SK-N-SH treated with all-trans-retinoic acid at 6 μM for 48 hours (cell line): Measurements from ENCODE around the gene EIF5B.

ENCODE experiments used
- CSDC2 ChIP-seq: fragments of 250-450 bp; sonication (Bioruptor Pico); IDR thresholded peaks from 2 replicates; pipeline ENCODE4 v1.5.0; 2020; ENCODE audit warnings: mild to moderate bottlenecking, moderate library complexity
- CSRNP3 ChIP-seq: fragments of 250-450 bp; sonication (Bioruptor Pico); IDR thresholded peaks from 2 replicates; pipeline ENCODE4 v1.5.1; 2021; ENCODE audit warnings: mild to moderate bottlenecking, moderate library complexity
- PATZ1 ChIP-seq: fragments of 250-450 bp; sonication (Bioruptor Pico); IDR thresholded peaks from 2 replicates; pipeline ENCODE4 v1.8.0; 2020; ENCODE audit warnings: mild to moderate bottlenecking, moderate library complexity, borderline replicate concordance
- PPARA ChIP-seq: fragments of 250-450 bp; sonication (Bioruptor Pico); IDR thresholded peaks from 2 replicates; pipeline ENCODE4 v1.5.0; 2020; ENCODE audit warnings: mild to moderate bottlenecking, borderline replicate concordance
- TCF4 ChIP-seq: fragments of 250-450 bp; sonication (Bioruptor Pico); IDR thresholded peaks from 2 replicates; pipeline ENCODE4 v1.8.0; 2021; ENCODE audit warnings: mild to moderate bottlenecking, moderate library complexity, borderline replicate concordance
- ZNF565 ChIP-seq: fragments of 450-650 bp; formaldehyde crosslinking; conservative IDR thresholded peaks from 2 replicates; pipeline ENCODE4 v1.5.0; 2020; ENCODE audit warnings: low read depth, mild to moderate bottlenecking, moderate library complexity
- ZNF8 ChIP-seq: fragments of 450-650 bp; formaldehyde crosslinking; IDR thresholded peaks from 2 replicates; pipeline ENCODE4 v1.5.0; 2020; ENCODE audit warnings: mild to moderate bottlenecking, moderate library complexity

- TF ChIP-seq CSDC2 (CRISPR knock-in tag), result no peak
- no peak for TF ChIP-seq PATZ1
- TF ChIP-seq TCF4, result no peak
- TF ChIP-seq PPARA, result no peak
- TF ChIP-seq ZNF565, result no peak
- TF ChIP-seq CSRNP3 (CRISPR knock-in tag), result no peak
- TF ChIP-seq ZNF8, result no peak
These were observed 111.4 kb downstream of the EIF5B start for GRCh38 chr2:99448556-99448955.
